HG03457 (cell line): ENCODE data around the gene RMI2.

Experiments used
- ATAC-seq: cut with Tn5 transposase; IDR thresholded peaks from one replicate; pipeline ENCODE4 v1.9.1; 2021; ENCODE audit warnings: moderate number of reproducible peaks; ENCODE audit not compliant: unreplicated experiment

RMI2 gene

GRCh38 chr16:11309895-11310633 is 35.2 kb upstream of the RMI2 start:
- no peak for ATAC-seq

DNA sequence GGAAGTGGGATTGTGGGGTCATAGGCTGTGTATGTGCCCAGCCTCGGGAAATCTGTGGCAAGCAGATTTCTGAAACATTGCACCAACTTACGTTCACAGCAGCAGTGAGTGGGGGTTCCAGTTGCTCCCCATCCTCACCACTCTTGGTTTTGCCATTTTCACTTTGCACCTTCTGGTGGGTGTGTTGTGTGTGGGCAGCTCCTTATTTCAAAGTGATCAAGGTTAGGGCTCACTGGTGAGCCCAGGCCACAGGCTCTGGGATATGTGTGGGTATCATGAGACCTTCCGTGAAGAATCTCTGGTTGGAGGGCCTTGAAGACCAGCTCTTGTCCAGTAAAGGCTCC is 34.7 kb upstream of the RMI2 start:
- ATAC-seq, result no peak

DNA sequence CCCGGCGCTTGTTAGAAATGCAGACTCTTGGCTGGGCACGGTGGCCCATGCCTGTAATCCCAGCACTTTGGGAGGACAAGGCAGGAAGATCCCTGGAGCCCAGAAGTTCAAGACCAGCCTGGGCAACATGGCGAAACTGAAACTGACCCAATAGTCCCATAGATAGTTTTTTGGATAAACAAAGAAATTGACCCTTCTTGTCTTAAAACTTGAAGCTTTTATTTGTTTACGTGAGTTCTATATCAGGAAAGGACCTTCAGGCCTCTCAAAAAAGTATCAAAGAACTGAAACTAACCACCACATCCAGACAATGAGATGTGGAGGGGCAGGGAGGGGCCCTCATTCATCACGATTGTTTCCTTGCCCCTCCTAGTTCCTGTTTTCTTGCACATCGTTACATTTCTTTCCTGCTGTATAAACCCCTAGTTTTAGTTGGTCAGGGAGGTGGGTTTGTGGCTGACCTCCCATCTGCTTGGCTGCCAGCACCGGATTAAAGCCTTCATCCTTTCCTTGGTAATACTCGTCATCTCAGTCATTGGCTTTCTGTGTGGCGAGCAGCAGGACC is 34.2 kb upstream of the RMI2 start:
- peak; percentile 31 for ATAC-seq

DNA sequence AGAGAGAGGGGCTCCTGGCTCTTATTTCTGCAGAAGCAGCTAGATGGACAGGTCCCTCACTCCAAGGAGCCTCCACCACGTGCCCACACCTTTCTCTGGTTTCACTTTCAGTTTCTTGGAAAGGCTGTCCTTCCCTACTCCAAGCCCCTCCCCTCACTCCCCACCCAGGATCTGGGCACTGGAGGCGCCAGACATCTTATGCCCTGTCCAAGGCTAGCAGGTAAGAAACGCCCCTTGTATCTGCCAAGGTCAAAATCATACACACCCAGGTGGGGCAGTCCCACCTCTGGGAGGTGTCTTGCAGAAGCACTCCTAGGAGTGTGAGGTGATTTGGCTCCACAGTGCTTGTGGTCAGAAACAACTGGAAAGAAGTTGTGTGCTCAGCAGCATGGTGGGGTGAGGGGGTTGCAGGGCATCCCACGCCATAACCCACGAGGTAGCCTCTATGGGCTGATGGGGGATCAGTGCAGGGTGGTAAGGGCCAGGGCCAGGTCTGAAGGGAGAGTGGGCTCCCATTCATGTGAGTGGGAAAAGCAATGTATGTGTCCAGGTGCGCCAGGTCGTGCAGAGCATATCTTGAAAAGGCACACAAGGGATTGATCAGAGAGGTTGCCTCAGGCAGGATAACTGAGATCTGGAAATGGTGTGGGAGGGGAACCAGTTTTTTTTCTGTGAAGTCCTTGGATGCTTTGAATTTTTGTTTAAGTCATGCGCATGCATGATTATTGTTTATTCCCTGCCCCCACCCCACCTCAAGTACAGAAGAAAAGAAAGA is 32.4 kb upstream of the RMI2 start:
- no peak for ATAC-seq

DNA sequence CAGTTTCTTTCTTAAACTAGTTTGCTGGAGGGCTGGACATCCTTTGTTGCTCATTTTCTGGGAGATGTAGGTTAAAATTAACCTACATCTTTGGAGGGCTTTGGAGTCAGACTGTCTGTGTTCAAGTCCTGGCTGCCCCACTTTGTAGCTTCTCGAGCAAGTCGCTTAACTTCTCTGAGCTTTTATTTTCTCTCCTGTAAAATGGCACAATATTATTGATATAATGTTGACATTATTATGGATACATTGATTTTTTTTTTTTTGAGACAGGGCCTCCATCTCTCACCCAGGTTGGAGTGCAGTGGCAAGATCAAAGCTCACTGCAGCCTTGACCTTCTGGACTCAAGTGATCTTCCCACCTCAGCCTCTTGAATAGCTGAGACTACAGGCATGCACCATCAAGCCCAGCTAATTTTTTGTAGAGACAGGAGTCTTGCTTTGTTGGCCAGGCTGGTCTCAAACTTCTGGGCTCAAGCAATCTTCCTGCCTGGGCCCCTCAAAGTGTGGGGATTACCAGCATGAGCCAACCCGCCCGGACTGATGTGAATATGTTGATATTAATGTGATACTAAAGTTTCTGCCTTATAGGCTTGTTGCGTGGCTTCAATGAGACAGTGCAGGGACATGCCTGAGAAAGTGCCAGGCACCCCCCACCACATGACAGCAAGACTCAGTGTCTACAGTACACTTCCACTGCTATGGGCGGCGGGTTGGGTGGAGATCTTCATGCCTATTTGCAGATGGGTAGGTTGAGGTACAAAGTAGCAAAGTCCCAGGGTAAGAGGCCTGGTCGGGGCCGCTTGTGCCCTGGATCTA is 31.6 kb upstream of the RMI2 start:
- ATAC-seq, result no peak

GRCh38 chr16:11314309-11314894 is 30.9 kb upstream of the RMI2 start:
- no peak for ATAC-seq

DNA sequence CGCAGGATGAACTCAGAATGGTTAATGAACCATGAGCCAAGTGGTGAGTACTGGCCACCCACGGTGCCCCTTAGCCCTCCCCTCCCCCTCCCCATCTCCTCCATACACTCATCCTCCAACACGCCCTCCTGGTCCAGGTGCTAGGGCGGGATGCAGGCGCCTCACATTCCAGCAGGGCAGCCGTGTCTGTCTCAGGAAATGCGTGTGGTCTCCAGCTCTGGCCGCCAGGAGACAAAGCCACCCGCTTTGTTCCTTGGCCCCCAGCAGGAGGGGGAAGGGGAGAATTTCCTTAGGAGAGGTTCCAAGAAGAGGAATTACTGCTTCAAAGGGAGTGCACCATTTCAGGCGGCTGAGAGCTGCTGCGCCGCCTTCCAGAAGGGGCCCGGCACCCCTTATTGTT is 29.7 kb upstream of the RMI2 start:
- no peak for ATAC-seq

DNA sequence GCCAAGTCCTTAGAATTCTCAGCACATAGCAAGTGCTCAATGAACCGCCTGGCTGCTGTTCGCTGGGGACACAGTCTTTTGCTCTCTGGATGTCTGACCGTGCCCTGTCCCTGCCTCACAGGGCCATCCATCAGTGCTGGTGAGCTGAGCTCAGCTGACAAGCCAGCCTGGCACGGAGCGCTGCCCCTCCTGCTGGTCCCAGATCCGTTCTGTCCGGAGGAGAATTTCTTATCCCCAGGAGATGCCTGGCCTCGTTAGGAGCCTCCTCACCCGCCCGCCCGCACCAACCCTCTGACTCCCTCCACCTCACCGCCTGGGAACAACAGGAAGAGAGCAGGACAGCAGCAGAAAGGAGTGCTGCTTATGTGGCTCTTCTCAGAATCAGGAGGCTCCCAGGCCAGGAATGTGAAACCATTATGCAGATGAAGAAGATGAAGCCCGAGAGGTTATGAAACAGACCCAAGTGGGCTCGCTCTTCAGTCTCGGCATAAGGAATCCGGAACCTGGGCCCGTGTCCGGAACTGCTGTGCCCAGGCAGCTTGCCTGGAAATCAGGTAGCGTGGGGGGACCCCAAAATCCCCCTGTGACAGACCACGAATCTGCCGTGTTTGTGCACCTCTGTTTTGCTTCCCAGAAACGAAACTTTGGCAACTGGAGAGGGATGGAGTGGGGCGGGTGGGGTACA is 28.8 kb upstream of the RMI2 start:
- no peak for ATAC-seq

DNA sequence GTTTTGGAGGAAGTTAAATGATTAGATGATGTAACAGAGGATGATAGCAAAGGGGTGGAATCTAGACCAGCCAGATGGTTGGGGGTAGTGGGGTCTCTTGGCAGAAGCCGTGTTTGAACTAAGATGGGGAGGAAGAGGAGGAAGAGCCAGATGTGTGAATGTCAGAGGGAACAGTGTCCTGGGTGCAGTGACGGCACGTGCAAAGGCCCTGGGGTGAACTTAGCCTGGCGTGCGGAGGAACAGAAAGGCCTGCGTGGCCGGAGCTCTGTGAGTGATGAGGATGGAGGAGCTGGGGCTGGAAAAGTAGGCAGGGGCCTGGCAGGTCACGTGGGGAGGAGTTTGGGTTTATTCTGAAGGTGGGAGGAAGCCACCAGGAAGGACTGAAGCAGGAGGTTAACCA is 26.4 kb upstream of the RMI2 start:
- no peak for ATAC-seq

DNA sequence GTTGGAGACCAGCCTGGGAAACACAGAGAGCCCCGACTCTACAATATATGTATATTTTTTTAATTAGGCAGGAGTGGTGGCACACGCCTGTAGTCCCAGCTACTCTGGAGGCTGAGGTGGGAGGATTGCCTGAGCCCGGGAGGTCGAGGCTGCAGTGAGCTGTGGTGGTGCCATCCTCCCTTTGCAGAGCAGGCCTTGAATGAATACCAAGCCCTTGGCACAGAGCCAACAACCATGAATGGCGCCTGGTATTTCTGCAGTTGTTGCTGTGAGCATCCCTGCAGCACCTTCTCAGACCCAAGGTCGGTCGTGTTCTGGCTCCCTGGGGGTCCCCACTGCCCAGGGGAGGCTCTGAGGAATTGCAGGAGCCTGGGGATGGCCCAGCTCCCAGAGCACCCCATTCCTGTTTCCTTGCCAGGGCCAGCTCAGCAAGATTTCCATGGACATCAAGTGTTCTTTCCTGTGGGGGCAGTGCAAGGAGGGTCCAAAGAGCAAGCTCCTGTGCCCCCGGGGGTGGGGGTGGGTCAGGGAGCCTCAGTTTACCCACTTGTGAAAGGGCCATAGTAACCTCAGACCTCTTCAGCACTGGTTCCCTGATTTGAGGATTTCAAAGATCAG is 25.6 kb upstream of the RMI2 start:
- no peak for ATAC-seq

- ATAC-seq, result no peak
Observed at GRCh38 chr16:11320170-11320569, 25.1 kb upstream of the RMI2 start.

DNA sequence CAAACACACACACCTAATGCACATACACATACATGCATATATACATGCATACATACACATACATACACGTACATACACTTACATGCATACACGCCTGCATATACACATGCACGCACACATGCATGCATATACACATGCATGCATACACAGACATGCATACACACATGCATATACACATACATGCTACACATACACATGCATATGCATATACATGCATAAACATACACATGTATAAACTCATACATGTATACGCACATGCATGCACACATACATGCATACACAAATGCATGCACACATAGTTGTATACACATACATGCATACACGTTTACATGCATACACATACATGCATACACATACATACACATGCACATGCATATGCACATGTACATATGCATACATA is 23.6 kb upstream of the RMI2 start:
- ATAC-seq, result no peak

DNA sequence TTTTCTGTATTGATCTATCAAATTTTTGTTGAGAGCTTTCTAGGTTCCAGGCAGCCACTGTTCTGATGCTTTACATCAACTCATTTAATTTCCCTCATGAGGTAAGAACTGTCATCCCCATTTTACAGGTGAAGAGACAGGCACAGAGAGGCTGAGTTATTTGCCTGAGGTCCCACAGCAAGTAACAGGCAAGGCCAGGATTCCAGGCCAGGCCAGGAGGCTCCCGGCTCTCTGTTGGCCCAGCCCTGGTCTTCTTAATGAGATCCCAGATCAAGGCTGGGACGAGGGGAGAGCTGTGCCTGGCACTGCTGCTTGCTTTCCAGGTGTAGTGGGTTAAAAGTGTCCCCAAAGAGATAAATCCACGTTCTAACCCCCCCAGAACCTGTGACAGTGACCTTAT is 22.4 kb upstream of the RMI2 start:
- no peak for ATAC-seq

DNA sequence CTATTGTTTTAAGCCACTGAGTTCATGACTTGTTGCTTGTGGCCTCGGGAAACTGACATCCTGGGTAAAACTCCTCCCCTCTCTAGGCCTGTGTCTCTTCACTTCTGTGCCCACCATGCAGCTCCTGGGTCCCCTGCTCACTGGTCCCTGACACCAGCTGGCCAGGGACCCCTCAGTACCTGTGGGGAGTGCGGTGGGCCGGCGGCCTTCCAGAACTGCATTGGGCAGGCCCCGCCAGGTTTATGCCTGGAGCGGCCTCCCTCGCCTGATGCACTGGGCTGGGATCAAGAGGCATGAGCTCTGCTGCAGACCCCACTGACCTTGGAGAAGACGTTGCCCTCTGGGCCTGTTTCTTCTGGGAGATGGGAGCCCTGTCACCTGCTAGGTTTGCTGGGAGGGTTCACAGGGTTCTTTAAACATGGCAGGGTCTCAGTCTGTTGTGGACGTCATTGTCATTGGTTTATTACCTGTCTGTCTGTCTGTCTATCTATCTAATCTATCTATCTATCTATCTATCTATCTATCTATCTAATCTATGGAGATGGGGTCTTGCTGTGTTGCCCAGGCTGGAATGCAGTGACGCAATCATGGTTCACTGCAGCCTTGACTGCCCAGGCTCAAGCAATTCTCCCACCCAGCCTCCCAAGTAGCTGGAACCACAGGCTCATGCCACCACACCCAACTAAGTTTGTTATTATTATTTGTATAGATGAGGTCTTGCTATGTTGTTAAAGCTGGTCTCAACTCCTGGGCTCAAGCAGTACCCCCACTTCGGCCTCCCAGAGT is 21.5 kb upstream of the RMI2 start:
- ATAC-seq, result no peak

DNA sequence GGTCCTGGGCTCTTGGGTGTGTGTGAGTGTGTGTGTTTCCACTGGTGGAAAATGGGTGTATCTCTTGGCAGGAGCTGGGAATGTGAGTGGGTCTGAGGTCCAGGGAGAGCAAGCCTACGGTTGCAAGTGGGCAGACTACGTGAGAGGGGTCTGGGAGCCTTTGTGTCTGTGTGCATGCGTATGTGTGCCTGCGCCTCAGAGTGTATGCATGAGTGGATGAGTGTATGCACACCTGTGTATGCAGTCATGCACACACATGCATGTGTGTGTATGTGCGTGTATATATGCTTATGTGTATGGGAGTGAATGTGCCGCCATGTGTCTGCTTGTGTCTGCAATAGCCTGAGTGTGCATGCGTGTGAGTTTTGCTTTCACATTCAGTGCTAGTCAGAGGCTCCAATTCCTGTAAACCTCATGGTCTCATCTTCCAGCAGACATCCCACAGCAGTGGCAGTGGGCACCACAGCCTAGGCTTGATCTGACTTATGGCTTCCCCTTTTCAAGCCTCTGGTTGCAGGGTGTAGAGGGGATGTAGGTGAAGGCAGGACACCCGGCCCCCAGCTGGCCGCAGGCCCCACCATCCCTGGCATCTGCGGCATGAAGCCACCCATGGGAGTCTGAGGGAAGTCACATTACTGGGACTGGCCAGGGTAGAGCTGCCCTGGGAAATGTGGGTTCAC is 19.7 kb upstream of the RMI2 start:
- no peak for ATAC-seq

DNA sequence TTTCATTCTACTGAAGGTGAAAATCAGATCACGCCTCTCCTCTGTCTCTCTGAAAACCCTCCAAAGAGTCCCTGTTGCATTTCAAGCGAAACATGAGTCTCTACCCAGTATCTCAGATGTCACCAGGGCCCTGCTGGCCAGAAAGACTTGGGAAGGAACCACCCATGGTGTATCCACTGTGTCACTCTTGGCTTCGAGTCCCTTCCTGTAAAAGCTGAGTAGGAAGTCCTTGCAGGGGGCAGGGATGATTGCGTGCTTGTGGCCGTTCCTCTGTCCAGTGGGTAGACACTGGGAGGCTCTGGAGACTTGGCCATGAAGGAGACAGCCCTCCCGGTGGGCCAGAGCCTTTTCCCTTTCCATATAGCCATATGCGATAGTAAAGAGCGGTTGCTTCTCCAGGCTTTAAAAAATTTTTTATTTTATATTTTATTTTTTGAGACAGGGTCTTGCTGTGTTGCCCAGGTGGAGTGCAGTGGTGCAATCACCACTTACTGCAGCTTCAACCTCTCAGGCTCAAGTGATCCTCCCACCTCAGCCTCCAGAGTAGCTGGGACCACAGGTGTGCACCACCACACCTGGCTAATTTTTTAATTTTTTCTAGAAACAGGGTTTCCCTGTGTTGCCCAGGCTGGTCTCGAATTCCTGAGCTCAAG is 19.0 kb upstream of the RMI2 start:
- no peak for ATAC-seq

- no peak for ATAC-seq
Observed at GRCh38 chr16:11326737-11327276, 18.5 kb upstream of the RMI2 start.
